ENCODE measurements around the gene ZNF738.

Gene ZNF738

GRCh38 chr19:21383980-21384582, 25.3 kb downstream of the ZNF738 start:
- peaks cover 59% of the 10 kb centered on the region for H3K36me3 Mint-ChIP-seq
- no peak overlapping the region for H3K4me3 Mint-ChIP-seq
- H3K9me3 Mint-ChIP-seq (ENCODE audit: low read depth), result peaks cover 39% of the 10 kb centered on the region
- H3K27me3 Mint-ChIP-seq, result no peaks in the 10 kb centered on the region
- H3K27ac Mint-ChIP-seq, result no peak overlapping the region
- H3K4me1 Mint-ChIP-seq (ENCODE audit: low read depth), result no peaks in the 10 kb centered on the region

- H3K4me1 Mint-ChIP-seq (ENCODE audit: low read depth), result peaks cover 32% of the 10 kb centered on the region
Observed at GRCh38 chr19:21396121-21396520, 37.3 kb downstream of the ZNF738 start.

GRCh38 chr19:21396893-21397572, 38.2 kb downstream of the ZNF738 start, which contains the start of gene ZNF493:
Gene ZNF493 (plus strand): TSS chr19:21397133. CDS start chr19:21397238, 105 bp downstream.
- H3K27me3 Mint-ChIP-seq, result no peaks in the 10 kb centered on the region
- H3K4me1 Mint-ChIP-seq (ENCODE audit: low read depth), result peaks cover 34% of the 10 kb centered on the region
- H3K27ac Mint-ChIP-seq, result peak within 1 kb of the TSS; percentile 92
- peaks cover 20% of the 10 kb centered on the region for H3K9me3 Mint-ChIP-seq (ENCODE audit: low read depth)
- peak within 1 kb of the TSS; percentile 99 for H3K4me3 Mint-ChIP-seq
- peaks cover 32% of the 10 kb centered on the region for H3K36me3 Mint-ChIP-seq

More at GRCh38 chr19:21396121-21396520, 37.3 kb downstream of the ZNF738 start:
- no peak overlapping the region for H3K27ac Mint-ChIP-seq
- no peak overlapping the region for H3K4me3 Mint-ChIP-seq
- peaks cover 29% of the 10 kb centered on the region for H3K36me3 Mint-ChIP-seq
- H3K27me3 Mint-ChIP-seq, result no peaks in the 10 kb centered on the region
- H3K9me3 Mint-ChIP-seq (ENCODE audit: low read depth), result peaks cover 23% of the 10 kb centered on the region

GRCh38 chr19:21398851-21399250, 40.1 kb downstream of the ZNF738 start:
- Mint-ChIP-seq H3K36me3 (peaks cover 33% of the 10 kb centered on the region), H3K4me1 (ENCODE audit: low read depth) (peaks cover 39% of the 10 kb centered on the region), H3K27me3 (no peaks in the 10 kb centered on the region), H3K4me3 (peak overlapping the region; percentile 99), H3K9me3 (ENCODE audit: low read depth) (peaks cover 11% of the 10 kb centered on the region), H3K27ac (no peak overlapping the region)

GRCh38 chr19:21402303-21402985, 43.6 kb downstream of the ZNF738 start:
- no peaks in the 10 kb centered on the region for H3K27me3 Mint-ChIP-seq
- no peak overlapping the region for H3K4me3 Mint-ChIP-seq
- H3K27ac Mint-ChIP-seq, result no peak overlapping the region
- H3K9me3 Mint-ChIP-seq (ENCODE audit: low read depth), result peaks cover 9% of the 10 kb centered on the region
- H3K4me1 Mint-ChIP-seq (ENCODE audit: low read depth), result peaks cover 34% of the 10 kb centered on the region
- H3K36me3 Mint-ChIP-seq, result peaks cover 50% of the 10 kb centered on the region

- peaks cover 60% of the 10 kb centered on the region for H3K36me3 Mint-ChIP-seq
- H3K9me3 Mint-ChIP-seq (ENCODE audit: low read depth), result peaks cover 28% of the 10 kb centered on the region
- H3K4me3 Mint-ChIP-seq, result no peak overlapping the region
- H3K27ac Mint-ChIP-seq, result no peak overlapping the region
- H3K27me3 Mint-ChIP-seq, result no peaks in the 10 kb centered on the region
- H3K4me1 Mint-ChIP-seq (ENCODE audit: low read depth), result no peaks in the 10 kb centered on the region
Observed at GRCh38 chr19:21410166-21410565, 51.4 kb downstream of the ZNF738 start.

GRCh38 chr19:21422244-21422643, 63.4 kb downstream of the ZNF738 start:
- Mint-ChIP-seq H3K9me3 (ENCODE audit: low read depth) (peaks cover 50% of the 10 kb centered on the region), H3K27ac (no peak overlapping the region), H3K4me1 (ENCODE audit: low read depth) (no peaks in the 10 kb centered on the region)

GRCh38 chr19:21423057-21424041, 64.5 kb downstream of the ZNF738 start:
- peaks cover 43% of the 10 kb centered on the region for H3K9me3 Mint-ChIP-seq (ENCODE audit: low read depth)
- H3K4me3 Mint-ChIP-seq, result no peak overlapping the region
- H3K27ac Mint-ChIP-seq, result no peak overlapping the region
- H3K27me3 Mint-ChIP-seq, result no peaks in the 10 kb centered on the region
- no peaks in the 10 kb centered on the region for H3K4me1 Mint-ChIP-seq (ENCODE audit: low read depth)
- peaks cover 49% of the 10 kb centered on the region for H3K36me3 Mint-ChIP-seq

More at GRCh38 chr19:21422244-21422643, 63.4 kb downstream of the ZNF738 start:
- Mint-ChIP-seq H3K36me3 (peaks cover 59% of the 10 kb centered on the region), H3K4me3 (no peak overlapping the region), H3K27me3 (no peaks in the 10 kb centered on the region)

Measured in activated naive CD8-positive, alpha-beta T cell (primary cell).